Rectal smooth muscle tissue (tissue), 1 donor: ENCODE results near the gene TMEM247.
"Not testable (repeated sequence)": the region's sequence is repeated elsewhere in the genome, so short reads cannot be mapped to it uniquely, and the experiment has no call there.

Experiments used
- H3K27ac ChIP-seq: one replicate; pipeline ENCODE4 v1.7.0; 2013; ENCODE audit warnings: low read depth, low read length, inconsistent platforms
- H3K27me3 ChIP-seq: one replicate; pipeline ENCODE4 v1.7.0; 2013; ENCODE audit warnings: low read length; ENCODE audit not compliant: control insufficient read depth, insufficient read depth
- H3K36me3 ChIP-seq: one replicate; pipeline ENCODE4 v1.7.0; 2013; ENCODE audit warnings: low read length; ENCODE audit not compliant: control insufficient read depth, insufficient read depth
- H3K4me1 ChIP-seq: one replicate; pipeline ENCODE4 v1.7.0; 2013; ENCODE audit warnings: low read length; ENCODE audit not compliant: control insufficient read depth, insufficient read depth
- H3K4me3 ChIP-seq: one replicate; pipeline ENCODE4 v1.7.0; 2013; ENCODE audit warnings: low read length
- H3K9ac ChIP-seq: one replicate; pipeline ENCODE4 v1.7.0; 2013; ENCODE audit warnings: low read length

TMEM247 gene

GRCh38 chr2:46461011-46461674, 18.2 kb upstream of the TMEM247 start:
- no peaks in the 10 kb centered on the region for H3K36me3 ChIP-seq
- H3K27me3 ChIP-seq: no peaks in the 10 kb centered on the region
- peak overlapping the region; percentile 44 for H3K27ac ChIP-seq
- no peak overlapping the region for H3K4me3 ChIP-seq
- no peak overlapping the region for H3K9ac ChIP-seq
- H3K4me1 ChIP-seq: peaks cover 13% of the 10 kb centered on the region

GRCh38 chr2:46461709-46462171, 17.6 kb upstream of the TMEM247 start:
- Histone ChIP-seq H3K9ac (no peak overlapping the region), H3K27me3 (no peaks in the 10 kb centered on the region), H3K4me1 (peaks cover 13% of the 10 kb centered on the region), H3K36me3 (no peaks in the 10 kb centered on the region), H3K4me3 (no peak overlapping the region), H3K27ac (no peak overlapping the region)

- no peak overlapping the region for H3K4me3 ChIP-seq
- no peak overlapping the region for H3K27ac ChIP-seq
- H3K36me3 ChIP-seq: no peaks in the 10 kb centered on the region
- H3K27me3 ChIP-seq: no peaks in the 10 kb centered on the region
- no peak overlapping the region for H3K9ac ChIP-seq
- H3K4me1 ChIP-seq: peaks cover 13% of the 10 kb centered on the region
Measured at GRCh38 chr2:46462936-46463335, 16.4 kb upstream of the TMEM247 start.

GRCh38 chr2:46469116-46469515, 10.2 kb upstream of the TMEM247 start:
- H3K4me1 ChIP-seq: no peaks in the 10 kb centered on the region
- no peak overlapping the region for H3K27ac ChIP-seq
- no peak overlapping the region for H3K9ac ChIP-seq
- no peaks in the 10 kb centered on the region for H3K36me3 ChIP-seq
- no peaks in the 10 kb centered on the region for H3K27me3 ChIP-seq
- no peak overlapping the region for H3K4me3 ChIP-seq

GRCh38 chr2:46469700-46470099, 9.7 kb upstream of the TMEM247 start:
- no peak overlapping the region for H3K9ac ChIP-seq
- no peak overlapping the region for H3K4me3 ChIP-seq
- H3K27ac ChIP-seq: no peak overlapping the region
- no peaks in the 10 kb centered on the region for H3K27me3 ChIP-seq
- no peaks in the 10 kb centered on the region for H3K36me3 ChIP-seq
- no peaks in the 10 kb centered on the region for H3K4me1 ChIP-seq

- Histone ChIP-seq H3K9ac (no peak overlapping the region), H3K27ac (no peak overlapping the region), H3K4me1 (no peaks in the 10 kb centered on the region), H3K4me3 (no peak overlapping the region), H3K27me3 (no peaks in the 10 kb centered on the region), H3K36me3 (no peaks in the 10 kb centered on the region)
Measured at GRCh38 chr2:46470114-46470628, 9.2 kb upstream of the TMEM247 start.

GRCh38 chr2:46471019-46471583, 8.3 kb upstream of the TMEM247 start:
- no peak overlapping the region for H3K4me3 ChIP-seq
- H3K27me3 ChIP-seq: no peaks in the 10 kb centered on the region
- no peak overlapping the region for H3K9ac ChIP-seq
- H3K4me1 ChIP-seq: no peaks in the 10 kb centered on the region
- no peaks in the 10 kb centered on the region for H3K36me3 ChIP-seq
- H3K27ac ChIP-seq: no peak overlapping the region

GRCh38 chr2:46471697-46472096, 7.7 kb upstream of the TMEM247 start:
- H3K27ac ChIP-seq: no peak overlapping the region
- H3K9ac ChIP-seq: no peak overlapping the region
- no peaks in the 10 kb centered on the region for H3K4me1 ChIP-seq
- no peaks in the 10 kb centered on the region for H3K27me3 ChIP-seq
- H3K36me3 ChIP-seq: no peaks in the 10 kb centered on the region
- no peak overlapping the region for H3K4me3 ChIP-seq

- H3K9ac ChIP-seq, H3K4me3 ChIP-seq, H3K36me3 ChIP-seq, H3K4me1 ChIP-seq, H3K27me3 ChIP-seq, H3K27ac ChIP-seq: not testable (repeated sequence)
Measured at GRCh38 chr2:46472165-46472564, 7.2 kb upstream of the TMEM247 start.

- H3K4me3 ChIP-seq, H3K27me3 ChIP-seq, H3K36me3 ChIP-seq, H3K9ac ChIP-seq, H3K27ac ChIP-seq, H3K4me1 ChIP-seq: not testable (repeated sequence)
Measured at GRCh38 chr2:46477462-46477861, 1.9 kb upstream of the TMEM247 start.

- no peaks in the 10 kb centered on the region for H3K27me3 ChIP-seq
- H3K4me3 ChIP-seq: no peak overlapping the region
- no peak overlapping the region for H3K27ac ChIP-seq
- no peaks in the 10 kb centered on the region for H3K4me1 ChIP-seq
- H3K36me3 ChIP-seq: no peaks in the 10 kb centered on the region
- no peak overlapping the region for H3K9ac ChIP-seq
Measured at GRCh38 chr2:46477925-46478324, 1.4 kb upstream of the TMEM247 start.

- H3K4me3 ChIP-seq: no peak overlapping the region
- H3K4me1 ChIP-seq: no peaks in the 10 kb centered on the region
- H3K36me3 ChIP-seq: no peaks in the 10 kb centered on the region
- H3K27ac ChIP-seq: no peak overlapping the region
- no peaks in the 10 kb centered on the region for H3K27me3 ChIP-seq
- H3K9ac ChIP-seq: no peak overlapping the region
Measured at GRCh38 chr2:46480562-46480961, 1.2 kb downstream of the TMEM247 start.
